A673 (cell line): Measurements from ENCODE around the gene DENND1A.

Experiments
- CTCF ChIP-seq: fragments of 300-800, 200-600 bp; sonication (generic); conservative IDR thresholded peaks from 2 replicates; pipeline ENCODE4 v1.5.1; 2017; ENCODE audit warnings: low read depth, mild to moderate bottlenecking, antibody characterized with exemption, low read length, moderate library complexity, mixed read lengths
- EZH2 ChIP-seq: fragments of 200-600 bp; sonication (generic); IDR thresholded peaks from 2 replicates; pipeline ENCODE4 v1.6.1; 2017; ENCODE audit warnings: borderline replicate concordance, low read depth, mild to moderate bottlenecking, mixed read lengths, antibody characterized with exemption, low read length; ENCODE audit not compliant: poor library complexity, severe bottlenecking

- no peak for TF ChIP-seq CTCF
- TF ChIP-seq EZH2: no peak
Measured at GRCh38 chr9:123929870-123930831, at the start of gene DENND1A.
